Uterus (tissue), 4 donors: Measurements from ENCODE around the gene INSYN2B. TPM values are rescaled to one million over a fixed set of nuclear protein-coding genes. Genes with fewer than 3 reads are reported as not detected.

Experiments
- DNase-seq, 2 donors: peaks; one replicate each; pipeline ENCODE4 v3.0.0-alpha.2; 2019 to 2020
- H3K27ac ChIP-seq, 2 donors: fragments of 200-600 bp; sonication (generic); 1 replicate in 1 of 2; 2 replicates in 1 of 2; pipeline ENCODE4 v1.5.1; 2016 to 2018
- H3K27me3 ChIP-seq, 2 donors: fragments of 200-600 bp; sonication (generic); one replicate each; pipeline ENCODE4 v1.5.1; 2018 to 2019; ENCODE audit warnings: control low read depth in 1 of 2
- H3K36me3 ChIP-seq, 2 donors: fragments of 200-600 bp; sonication (generic); one replicate each; pipeline ENCODE4 v1.5.1; 2019; ENCODE audit warnings: control low read depth in 1 of 2
- H3K4me1 ChIP-seq, 2 donors: fragments of 200-600 bp; sonication (generic); one replicate each; pipeline ENCODE4 v1.5.1; 2018 to 2019; ENCODE audit warnings: control low read depth in 1 of 2
- H3K4me3 ChIP-seq, 2 donors: fragments of 200-600 bp; sonication (generic); 1 replicate in 1 of 2; 2 replicates in 1 of 2; pipeline ENCODE4 v1.5.1; 2018 to 2019; ENCODE audit warnings: mild to moderate bottlenecking in 1 of 2
- H3K9me3 ChIP-seq, 2 donors: fragments of 200-600 bp; sonication (generic); one replicate each; pipeline ENCODE4 v1.5.1; 2019; ENCODE audit warnings: control low read depth in 1 of 2
- POLR2A ChIP-seq, 2 donors: fragments of 450-650 bp; IDR thresholded peaks; one replicate each; pipeline ENCODE4 v1.6.1; 2016; ENCODE audit warnings: antibody characterized with exemption in 2 of 2, mild to moderate bottlenecking in 1 of 2, moderate library complexity in 1 of 2
- intact Hi-C: fragments of 100-400 bp; cut with DNase I; formaldehyde crosslinking; loops from one replicate; pipeline ENCODE4 v1.15.1; 2023; ENCODE audit warnings: low total_unique reads
- microRNA counts, 2 donors: library from miRNA; unstranded; fragments of <30 nt; microRNA quantifications; one replicate each; lab custom pipeline; 2016 to 2017
- microRNA-seq: library from miRNA; unstranded; fragments of <30 nt; microRNA quantifications from one replicate; pipeline ENCODE4, GENCODE V29; 2016; ENCODE audit warnings: borderline microRNAs expressed, borderline replicate concordance
- small RNA-seq: library from RNA; depleted of rRNA; stranded (forward); fragments of <200 nt; gene quantifications from one replicate; pipeline ENCODE3, GENCODE V24; 2016
- total RNA-seq, 4 donors: library from RNA; depleted of rRNA in 3 of 4; stranded (reverse); fragments of >200 nt in 3 of 4; gene quantifications; one replicate each; pipeline versions ENCODE4 v1.1.0 to v1.2.4, GENCODE V29; 2014 to 2023
- TF ChIP-seq, protein P1 (sequence below), 4 experiments: fragments of 200-600 bp in 2 of 4; fragments of 450-650 bp in 2 of 4; sonication (generic) in 2 of 4; IDR thresholded peaks; one replicate each; pipeline ENCODE4 v1.5.1; 2016 to 2019; ENCODE audit warnings: antibody characterized with exemption in 4 of 4, mild to moderate bottlenecking in 2 of 4, moderate library complexity in 1 of 4
- donor health status: DM: yes; HTN: yes; CAD: no.

Gene INSYN2B
- total RNA-seq, 4 donors from 2014 or later: 0.34 to 2.4 TPM; not detected in 2

DNA sequence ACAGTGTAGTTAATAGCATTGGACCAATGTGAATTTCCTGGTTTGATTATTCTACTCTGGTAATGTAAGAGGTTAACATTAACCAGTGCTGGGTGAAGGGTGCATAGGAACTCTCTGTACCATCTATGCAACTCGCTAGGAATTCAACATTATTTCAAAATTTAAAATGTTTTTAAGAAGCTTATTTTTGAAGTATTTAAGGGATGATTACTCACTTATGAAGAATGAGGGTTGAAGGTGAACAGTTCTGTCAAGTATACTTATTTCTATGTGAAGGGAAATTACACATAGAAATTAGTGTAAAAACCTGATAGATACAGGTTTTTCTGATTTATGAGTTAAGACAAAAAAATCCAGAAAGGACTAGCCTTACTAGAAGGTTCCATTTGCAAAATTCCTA is 165.8 kb downstream of the INSYN2B start:
- Histone ChIP-seq H3K4me1 (no peaks in the 10 kb centered on the region), H3K27ac (no peak overlapping the region), H3K9me3 (no peaks in the 10 kb centered on the region), H3K36me3 (no peaks in the 10 kb centered on the region), H3K27me3 (no peaks in the 10 kb centered on the region), H3K4me3 (no peak overlapping the region)
- no peak for TF ChIP-seq POLR2A (IDR thresholded peaks at IDR 0.05)
- TF ChIP-seq, protein P1, sequence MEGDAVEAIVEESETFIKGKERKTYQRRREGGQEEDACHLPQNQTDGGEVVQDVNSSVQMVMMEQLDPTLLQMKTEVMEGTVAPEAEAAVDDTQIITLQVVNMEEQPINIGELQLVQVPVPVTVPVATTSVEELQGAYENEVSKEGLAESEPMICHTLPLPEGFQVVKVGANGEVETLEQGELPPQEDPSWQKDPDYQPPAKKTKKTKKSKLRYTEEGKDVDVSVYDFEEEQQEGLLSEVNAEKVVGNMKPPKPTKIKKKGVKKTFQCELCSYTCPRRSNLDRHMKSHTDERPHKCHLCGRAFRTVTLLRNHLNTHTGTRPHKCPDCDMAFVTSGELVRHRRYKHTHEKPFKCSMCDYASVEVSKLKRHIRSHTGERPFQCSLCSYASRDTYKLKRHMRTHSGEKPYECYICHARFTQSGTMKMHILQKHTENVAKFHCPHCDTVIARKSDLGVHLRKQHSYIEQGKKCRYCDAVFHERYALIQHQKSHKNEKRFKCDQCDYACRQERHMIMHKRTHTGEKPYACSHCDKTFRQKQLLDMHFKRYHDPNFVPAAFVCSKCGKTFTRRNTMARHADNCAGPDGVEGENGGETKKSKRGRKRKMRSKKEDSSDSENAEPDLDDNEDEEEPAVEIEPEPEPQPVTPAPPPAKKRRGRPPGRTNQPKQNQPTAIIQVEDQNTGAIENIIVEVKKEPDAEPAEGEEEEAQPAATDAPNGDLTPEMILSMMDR (IDR thresholded peaks at IDR 0.05): no peak
- no peak for DNase-seq
- intact Hi-C loops: no loop called here

MicroRNA genes within 50 kb of the gene (microRNA counts, 767-probe panel; counts per million panel counts)
- microRNA hsa-miR-378e (lab: Ali Mortazavi, UCI): 3,273 to 5,613 counts per million in 2 donors

Small RNA genes lying within 50 kb of the gene (microRNA-seq; reads per million reads assigned to microRNA genes)
- gene MIR378E: not detected

Small RNA genes lying within 50 kb of the gene (small RNA-seq; reads per million reads assigned to genes)
- gene MIR378E: not detected

Other genes starting within 250 kb of the INSYN2B start
- not detected for gene FOXI1, start 125.4 kb upstream of the INSYN2B start, total RNA-seq